GM06990 (cell line): Measurements from ENCODE around the gene IZUMO2.

Source experiments
- DNase-seq: peaks from one replicate; pipeline ENCODE4 v3.0.0-alpha.2; 2011; ENCODE audit not compliant: insufficient read length; ENCODE audit errors: extremely low read depth
- H3K27me3 ChIP-seq: replicated peaks from 2 replicates; pipeline ENCODE4 v1.6.0; 2011; ENCODE audit warnings: low read length; ENCODE audit not compliant: control insufficient read depth, insufficient read depth
- H3K36me3 ChIP-seq: 2 replicates; pipeline ENCODE4 v1.5.1; 2011; ENCODE audit warnings: low read length; ENCODE audit not compliant: control insufficient read depth, insufficient read depth
- H3K4me3 ChIP-seq: replicated peaks from 2 replicates; pipeline ENCODE4 v1.5.1; 2011; ENCODE audit warnings: low read depth, mild to moderate bottlenecking, control low read depth, low read length
- TF ChIP-seq, protein P1 (sequence below): IDR thresholded peaks from 2 replicates; pipeline ENCODE4 v1.5.1; 2011; ENCODE audit warnings: low read length, control low read depth, mild to moderate bottlenecking, inconsistent platforms; ENCODE audit not compliant: insufficient read depth, poor library complexity, severe bottlenecking

The IZUMO2 gene

DNA sequence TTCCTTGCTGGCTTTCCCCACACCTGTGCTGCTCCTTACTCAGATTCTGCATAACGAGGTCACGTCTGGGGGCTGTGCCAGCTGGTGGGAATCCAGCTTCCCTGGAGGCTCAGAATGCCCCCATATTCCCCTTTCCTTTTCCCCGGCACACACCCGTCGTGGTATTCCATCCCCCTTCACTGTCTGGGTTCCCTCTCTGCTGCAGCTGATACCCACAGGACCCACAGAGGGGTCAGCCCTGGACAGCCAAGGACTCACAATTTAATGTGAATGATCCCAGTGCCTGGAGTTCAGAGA, 36.1 kb upstream of the IZUMO2 start:
- no peaks in the 10 kb centered on the region; the same call in 1 of the 2 replicates for H3K27me3 ChIP-seq
- TF ChIP-seq, protein P1, sequence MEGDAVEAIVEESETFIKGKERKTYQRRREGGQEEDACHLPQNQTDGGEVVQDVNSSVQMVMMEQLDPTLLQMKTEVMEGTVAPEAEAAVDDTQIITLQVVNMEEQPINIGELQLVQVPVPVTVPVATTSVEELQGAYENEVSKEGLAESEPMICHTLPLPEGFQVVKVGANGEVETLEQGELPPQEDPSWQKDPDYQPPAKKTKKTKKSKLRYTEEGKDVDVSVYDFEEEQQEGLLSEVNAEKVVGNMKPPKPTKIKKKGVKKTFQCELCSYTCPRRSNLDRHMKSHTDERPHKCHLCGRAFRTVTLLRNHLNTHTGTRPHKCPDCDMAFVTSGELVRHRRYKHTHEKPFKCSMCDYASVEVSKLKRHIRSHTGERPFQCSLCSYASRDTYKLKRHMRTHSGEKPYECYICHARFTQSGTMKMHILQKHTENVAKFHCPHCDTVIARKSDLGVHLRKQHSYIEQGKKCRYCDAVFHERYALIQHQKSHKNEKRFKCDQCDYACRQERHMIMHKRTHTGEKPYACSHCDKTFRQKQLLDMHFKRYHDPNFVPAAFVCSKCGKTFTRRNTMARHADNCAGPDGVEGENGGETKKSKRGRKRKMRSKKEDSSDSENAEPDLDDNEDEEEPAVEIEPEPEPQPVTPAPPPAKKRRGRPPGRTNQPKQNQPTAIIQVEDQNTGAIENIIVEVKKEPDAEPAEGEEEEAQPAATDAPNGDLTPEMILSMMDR = no peak

GRCh38 chr19:50198431-50199258, 35.6 kb upstream of the IZUMO2 start:
- TF ChIP-seq, protein P1 = no peak
- no peaks in the 10 kb centered on the region for H3K36me3 ChIP-seq
- no peak for DNase-seq
- H3K4me3 ChIP-seq = no peak overlapping the region
- no peaks in the 10 kb centered on the region; the same call in 1 of the 2 replicates for H3K27me3 ChIP-seq

More for the DNA sequence above, 36.1 kb upstream of the IZUMO2 start:
- H3K36me3 ChIP-seq = no peaks in the 10 kb centered on the region
- H3K4me3 ChIP-seq = no peak overlapping the region
- no peak for DNase-seq

DNA sequence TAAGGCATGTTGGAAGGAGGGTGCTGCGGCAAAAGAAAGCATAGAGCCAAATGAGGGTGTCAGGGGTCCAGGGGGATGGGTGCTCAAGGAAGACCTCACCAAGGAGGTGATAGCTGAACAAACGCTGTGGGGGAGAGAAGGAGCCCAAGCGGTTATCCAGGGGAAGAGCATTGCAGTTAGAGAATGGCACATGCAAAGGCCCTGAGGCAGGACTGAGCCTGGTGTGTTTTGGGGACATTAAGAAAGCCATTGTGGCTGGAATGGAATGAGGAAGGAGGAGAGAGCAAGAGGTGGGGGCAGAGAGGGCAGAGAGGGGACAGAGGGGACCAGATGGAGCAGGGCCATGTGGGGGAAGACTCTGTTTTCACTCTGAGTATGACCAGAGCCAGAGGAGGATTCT, 34.3 kb upstream of the IZUMO2 start:
- TF ChIP-seq, protein P1 = no peak

DNA sequence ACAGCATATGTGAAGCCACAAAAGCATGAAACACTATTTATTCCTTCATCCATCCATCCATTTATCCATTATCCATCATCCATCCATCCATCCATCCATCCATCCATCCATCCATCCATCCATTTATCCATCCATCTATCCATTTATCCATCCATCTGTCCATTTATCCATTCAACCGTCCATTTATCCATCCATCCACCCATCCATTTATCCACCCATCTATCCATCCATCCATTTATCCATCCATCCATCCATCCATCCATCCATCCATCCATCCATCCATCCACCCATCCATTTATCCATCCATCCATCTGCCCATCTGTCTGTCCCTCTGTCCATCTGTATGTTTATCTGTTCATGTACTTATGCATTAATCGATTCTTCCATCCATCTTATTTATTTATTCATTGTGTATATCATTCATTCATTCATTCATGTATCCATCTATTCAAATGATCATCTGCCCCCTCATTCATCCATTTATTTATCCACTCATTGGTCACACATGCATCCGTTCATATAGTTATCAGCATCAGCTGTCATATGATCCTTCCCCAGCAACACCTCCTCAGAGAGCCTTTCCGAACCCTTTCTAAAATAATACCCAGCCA, 33.3 kb upstream of the IZUMO2 start:
- H3K36me3 ChIP-seq = no peaks in the 10 kb centered on the region
- DNase-seq = no peak
- TF ChIP-seq, protein P1 = no peak
- H3K27me3 ChIP-seq = no peaks in the 10 kb centered on the region; the same call in 1 of the 2 replicates
- no peak overlapping the region for H3K4me3 ChIP-seq

More for the DNA sequence above, 34.3 kb upstream of the IZUMO2 start:
- Histone ChIP-seq H3K27me3 (no peaks in the 10 kb centered on the region; the same call in 1 of the 2 replicates), H3K4me3 (no peak overlapping the region), H3K36me3 (no peaks in the 10 kb centered on the region)
- DNase-seq = no peak

DNA sequence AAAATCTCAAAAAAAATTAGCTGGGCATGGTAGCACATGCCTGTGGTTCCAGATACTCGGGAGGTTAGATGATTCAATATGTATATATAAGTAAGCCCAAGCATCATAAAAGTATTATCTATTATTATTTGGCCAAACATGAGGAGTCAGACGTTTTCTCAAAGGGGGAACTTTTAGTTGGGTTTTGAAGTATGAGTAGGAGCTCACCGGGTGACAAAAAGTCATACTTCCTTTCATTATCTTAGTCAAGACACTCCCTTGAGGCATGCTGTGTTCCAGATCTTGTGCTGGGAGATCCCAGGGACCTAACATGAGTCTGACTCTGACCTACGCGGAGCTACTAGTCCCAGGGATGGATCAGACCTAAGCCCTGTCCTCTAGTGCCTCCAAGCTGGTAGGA, 32.1 kb upstream of the IZUMO2 start:
- Histone ChIP-seq H3K4me3 (no peak overlapping the region), H3K36me3 (no peaks in the 10 kb centered on the region), H3K27me3 (no peaks in the 10 kb centered on the region; the same call in 1 of the 2 replicates)
- TF ChIP-seq, protein P1 = no peak
- DNase-seq = no peak
